ENCODE results near the gene BANK1. TPM values are rescaled to one million over a fixed set of nuclear protein-coding genes. Genes with fewer than 3 reads are reported as not detected.
"Not testable (repeated sequence)": the region's sequence is repeated elsewhere in the genome, so short reads cannot be mapped to it uniquely, and the experiment has no call there.

The BANK1 gene
- total RNA-seq, 2 experiments from 2014 or later: 0.33 to 0.68 TPM

DNA sequence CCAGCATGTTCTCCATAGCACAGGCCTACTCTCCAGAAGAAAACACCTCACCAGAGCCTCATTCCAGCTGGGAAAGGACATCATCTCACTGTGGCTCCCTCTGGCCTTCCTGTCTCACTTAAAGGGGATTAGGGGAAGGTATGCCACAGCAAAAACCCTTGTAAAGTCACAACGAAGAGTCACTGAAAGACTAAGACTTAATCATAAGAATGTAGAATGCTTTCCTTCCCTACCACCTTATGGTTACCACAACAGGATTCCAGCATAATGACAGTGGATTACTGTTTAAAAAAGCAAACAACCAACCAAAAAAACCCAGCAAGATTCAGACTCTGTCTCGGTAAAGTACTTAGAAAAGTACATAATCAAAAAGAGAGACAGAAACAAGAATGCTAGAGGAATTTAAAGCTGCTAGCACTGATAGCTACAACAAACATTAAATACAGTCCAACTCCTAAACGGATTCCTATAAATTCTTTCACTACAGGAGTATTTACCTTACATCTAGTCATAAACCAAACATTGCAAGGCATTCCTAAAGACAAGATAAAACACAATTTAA, 75.1 kb downstream of the BANK1 start:
- no peaks in the 10 kb centered on the region for H3K9me3 Mint-ChIP-seq
- H3K4me3 Mint-ChIP-seq: no peak overlapping the region
- ChIA-PET CTCF (no interaction called here), POLR2A (no interaction called here)
- no peak for DNase-seq
- H3K27ac Mint-ChIP-seq: no peak overlapping the region
- H3K4me1 Mint-ChIP-seq: no peaks in the 10 kb centered on the region
- H3K36me3 Mint-ChIP-seq (ENCODE audit: low read depth): no peaks in the 10 kb centered on the region
- H3K27me3 Mint-ChIP-seq: no peaks in the 10 kb centered on the region

DNA sequence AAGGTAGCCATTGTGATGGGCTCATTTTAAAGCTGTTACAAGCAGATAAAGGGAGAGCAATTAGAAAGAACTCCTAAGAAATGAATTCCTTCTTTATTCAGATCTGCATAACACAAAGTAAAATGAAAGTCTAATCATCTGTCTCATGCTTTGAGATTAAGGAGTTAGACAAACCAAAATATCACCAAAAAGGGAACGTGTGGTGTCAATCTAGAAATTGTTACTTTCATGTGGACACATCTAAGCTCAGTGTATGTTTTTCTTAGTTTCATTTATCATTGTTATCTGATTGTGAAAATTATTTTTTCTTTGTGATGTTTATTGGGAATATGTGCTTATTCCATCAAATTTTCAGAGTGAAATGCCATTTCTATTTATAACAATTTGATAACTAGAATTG, 80.3 kb downstream of the BANK1 start:
- no peaks in the 10 kb centered on the region for H3K36me3 Mint-ChIP-seq (ENCODE audit: low read depth)
- H3K27me3 Mint-ChIP-seq: no peaks in the 10 kb centered on the region
- H3K27ac Mint-ChIP-seq: no peak overlapping the region
- CTCF ChIA-PET: interaction anchor here (0.8 kb wide), 1 partner anchor 140 kb away, joined by 3 read pairs; no protein-coding TSS in a partner anchor
- no peaks in the 10 kb centered on the region for H3K9me3 Mint-ChIP-seq
- H3K4me1 Mint-ChIP-seq: no peaks in the 10 kb centered on the region
- H3K4me3 Mint-ChIP-seq: no peak overlapping the region
- no peak for DNase-seq
- POLR2A ChIA-PET: interaction anchor here (0.6 kb wide), 1 partner anchor 1406 kb away, joined by 3 read pairs; no protein-coding TSS in a partner anchor

DNA sequence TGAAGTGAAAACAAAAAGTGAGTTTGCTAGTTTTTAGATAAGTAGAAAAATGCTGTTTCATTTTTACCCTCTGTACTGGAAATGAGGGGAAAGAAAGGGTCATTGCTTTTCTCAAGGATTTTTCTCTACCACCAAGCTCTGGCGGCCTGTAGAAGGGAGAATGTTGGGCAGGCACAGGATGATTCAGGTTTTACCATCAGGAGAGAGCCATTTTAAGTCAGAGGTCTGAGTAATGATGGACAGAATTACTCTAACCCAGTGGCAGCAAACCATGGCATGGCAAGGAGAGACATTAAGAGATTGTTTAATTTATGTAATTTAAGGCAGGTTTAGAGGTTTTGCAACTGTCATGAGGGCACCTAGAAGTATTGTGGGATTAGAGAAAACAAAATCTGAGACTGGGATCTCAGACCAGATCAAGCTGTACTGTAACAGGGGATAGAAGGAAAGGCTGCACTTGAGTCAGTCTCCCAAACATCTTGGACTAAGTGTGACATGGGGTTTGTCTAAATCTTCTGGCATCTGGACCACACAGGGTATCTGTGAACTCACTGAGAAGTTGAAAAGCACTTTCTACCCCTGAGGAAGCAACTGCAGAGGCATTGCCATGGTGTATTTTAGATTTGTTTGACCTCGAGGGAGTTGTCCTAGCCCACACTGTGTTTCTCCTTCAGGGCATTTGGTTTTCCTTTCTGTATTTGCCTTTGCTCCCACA, 81.6 kb downstream of the BANK1 start:
- Mint-ChIP-seq H3K36me3 (ENCODE audit: low read depth) (no peaks in the 10 kb centered on the region), H3K27me3 (no peaks in the 10 kb centered on the region), H3K4me1 (no peaks in the 10 kb centered on the region), H3K4me3 (no peak overlapping the region), H3K27ac (no peak overlapping the region), H3K9me3 (no peaks in the 10 kb centered on the region)
- ChIA-PET POLR2A (no interaction called here), CTCF (no interaction called here)
- DNase-seq: no peak

DNA sequence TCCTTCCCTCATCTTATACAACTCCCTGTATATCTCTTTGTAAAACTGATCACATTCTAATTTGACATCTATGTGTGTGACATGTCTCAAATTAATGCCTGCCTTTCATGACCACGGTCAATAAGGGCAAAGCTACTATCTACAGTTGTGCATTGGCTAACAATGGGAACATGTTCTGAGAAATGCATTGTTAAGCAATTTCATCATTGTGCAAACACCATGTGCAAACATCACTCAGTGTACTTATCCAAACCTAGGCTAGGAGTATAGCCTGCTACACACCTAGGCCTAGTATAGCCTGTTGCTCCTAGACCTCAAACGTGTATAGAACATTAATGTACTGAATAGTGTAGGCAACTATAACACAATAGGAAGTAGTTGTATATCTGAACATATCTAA, 95.0 kb downstream of the BANK1 start:
- H3K4me1 Mint-ChIP-seq: no peaks in the 10 kb centered on the region

DNA sequence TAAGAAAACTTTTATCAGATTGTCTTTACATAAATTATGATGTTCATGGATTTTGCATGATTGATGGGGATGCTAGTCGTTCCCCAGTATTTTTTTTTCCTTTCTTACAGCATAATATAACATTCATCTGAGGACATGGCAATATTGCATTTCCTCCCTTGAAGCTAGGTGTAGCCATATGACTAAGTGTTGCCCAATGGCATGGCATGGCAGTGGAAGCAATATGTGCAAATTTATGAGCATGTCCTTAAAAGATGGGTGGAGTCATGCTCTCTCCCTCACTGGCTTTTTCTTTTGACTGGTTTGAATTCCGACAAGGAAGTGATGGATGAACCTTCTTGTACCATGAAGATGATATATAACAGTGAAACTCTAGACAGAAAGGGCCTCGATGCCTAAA, 96.3 kb downstream of the BANK1 start:
- H3K9me3 Mint-ChIP-seq: no peaks in the 10 kb centered on the region
- peaks cover 2% of the 10 kb centered on the region for H3K27me3 Mint-ChIP-seq
- H3K36me3 Mint-ChIP-seq (ENCODE audit: low read depth): no peaks in the 10 kb centered on the region
- ChIA-PET POLR2A (no interaction called here), CTCF (no interaction called here)
- no peak overlapping the region for H3K4me3 Mint-ChIP-seq
- H3K4me1 Mint-ChIP-seq: no peaks in the 10 kb centered on the region
- DNase-seq: no peak
- H3K27ac Mint-ChIP-seq: no peak overlapping the region

More for the DNA sequence above, 95.0 kb downstream of the BANK1 start:
- CTCF ChIA-PET: no interaction called here
- POLR2A ChIA-PET: no interaction called here
- no peak for DNase-seq
- no peaks in the 10 kb centered on the region for H3K36me3 Mint-ChIP-seq (ENCODE audit: low read depth)
- peaks cover 5% of the 10 kb centered on the region for H3K27me3 Mint-ChIP-seq
- no peaks in the 10 kb centered on the region for H3K9me3 Mint-ChIP-seq
- H3K4me3 Mint-ChIP-seq: no peak overlapping the region
- H3K27ac Mint-ChIP-seq: no peak overlapping the region

DNA sequence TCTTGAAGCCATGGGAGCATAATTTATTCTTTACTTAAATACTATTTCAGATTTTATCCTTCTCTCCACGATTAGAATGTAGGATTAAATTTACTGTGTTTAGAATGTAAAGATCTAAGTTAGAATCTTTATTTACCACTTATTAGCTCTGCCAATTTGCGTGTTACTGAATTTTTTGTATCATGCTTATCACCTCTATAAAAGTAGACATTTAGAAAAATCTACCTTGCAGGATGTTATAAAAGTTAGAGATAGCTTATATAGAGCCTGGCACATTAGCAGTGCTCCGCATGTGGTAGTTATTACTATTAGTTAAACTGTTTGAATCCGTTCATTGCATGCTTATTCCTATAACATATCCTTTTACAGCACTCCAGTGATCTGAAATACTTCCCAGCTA, 97.9 kb downstream of the BANK1 start:
- H3K36me3 Mint-ChIP-seq (ENCODE audit: low read depth): no peaks in the 10 kb centered on the region
- ChIA-PET POLR2A (no interaction called here), CTCF (no interaction called here)
- peaks cover 2% of the 10 kb centered on the region for H3K27me3 Mint-ChIP-seq
- H3K27ac Mint-ChIP-seq: no peak overlapping the region
- no peak overlapping the region for H3K4me3 Mint-ChIP-seq
- no peak for DNase-seq
- H3K9me3 Mint-ChIP-seq: no peaks in the 10 kb centered on the region
- H3K4me1 Mint-ChIP-seq: no peaks in the 10 kb centered on the region

DNA sequence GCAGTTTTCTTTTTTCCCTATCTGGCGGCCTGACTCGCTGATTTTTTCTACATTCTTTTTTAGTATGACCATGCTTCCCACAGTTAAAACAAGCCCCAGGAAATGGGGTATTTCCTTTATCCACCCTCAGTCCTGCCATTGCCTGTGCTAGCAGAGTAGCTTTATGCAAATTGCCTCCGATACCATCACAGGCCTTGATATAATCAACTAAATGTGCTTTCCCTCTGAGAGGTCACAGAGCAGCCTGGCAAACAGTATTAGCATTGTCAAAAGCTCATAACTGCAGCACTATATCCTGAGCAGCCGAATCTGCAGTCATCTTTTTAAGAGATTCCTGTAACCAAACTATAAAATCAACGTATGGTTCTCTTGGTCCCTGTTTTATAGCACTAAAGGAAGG, 115.0 kb downstream of the BANK1 start:
- DNase-seq; POLR2A ChIA-PET; H3K4me1 Mint-ChIP-seq; H3K4me3 Mint-ChIP-seq; CTCF ChIA-PET; H3K27me3 Mint-ChIP-seq; H3K27ac Mint-ChIP-seq; H3K9me3 Mint-ChIP-seq; H3K36me3 Mint-ChIP-seq (ENCODE audit: low read depth): not testable (repeated sequence)

DNA sequence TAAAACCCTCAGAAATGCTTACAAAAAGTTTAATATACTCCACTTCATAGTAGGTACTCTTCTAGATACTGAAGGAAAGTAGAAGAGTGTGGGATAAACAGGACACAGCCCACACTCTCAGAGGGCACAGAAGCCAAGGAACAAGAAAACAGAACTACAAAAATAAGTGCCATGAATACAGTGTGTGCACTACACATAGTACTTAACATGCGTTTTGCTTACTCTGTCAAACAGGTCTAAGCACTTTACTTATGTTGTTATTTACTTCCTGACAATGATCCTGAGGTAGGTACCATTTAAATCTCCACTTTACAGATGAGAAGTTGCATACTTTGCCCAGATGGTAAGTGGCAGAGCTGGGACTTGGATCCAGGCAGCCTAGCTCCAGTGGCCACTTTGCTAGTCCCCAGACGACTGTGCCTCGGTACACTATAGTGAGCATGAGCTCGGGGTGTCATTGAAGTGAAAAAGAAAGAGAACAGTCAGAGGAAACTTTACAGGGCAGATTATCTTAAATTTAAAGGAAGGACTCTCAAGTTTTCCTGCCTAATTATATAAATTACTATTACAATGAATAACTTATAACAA, 120.3 kb downstream of the BANK1 start:
- no peaks in the 10 kb centered on the region for H3K4me1 Mint-ChIP-seq
- H3K27ac Mint-ChIP-seq: no peak overlapping the region
- CTCF ChIA-PET: no interaction called here
- H3K36me3 Mint-ChIP-seq (ENCODE audit: low read depth): no peaks in the 10 kb centered on the region
- H3K9me3 Mint-ChIP-seq: no peaks in the 10 kb centered on the region
- POLR2A ChIA-PET: no interaction called here
- no peak overlapping the region for H3K4me3 Mint-ChIP-seq
- H3K27me3 Mint-ChIP-seq: peaks cover 4% of the 10 kb centered on the region
- no peak for DNase-seq

DNA sequence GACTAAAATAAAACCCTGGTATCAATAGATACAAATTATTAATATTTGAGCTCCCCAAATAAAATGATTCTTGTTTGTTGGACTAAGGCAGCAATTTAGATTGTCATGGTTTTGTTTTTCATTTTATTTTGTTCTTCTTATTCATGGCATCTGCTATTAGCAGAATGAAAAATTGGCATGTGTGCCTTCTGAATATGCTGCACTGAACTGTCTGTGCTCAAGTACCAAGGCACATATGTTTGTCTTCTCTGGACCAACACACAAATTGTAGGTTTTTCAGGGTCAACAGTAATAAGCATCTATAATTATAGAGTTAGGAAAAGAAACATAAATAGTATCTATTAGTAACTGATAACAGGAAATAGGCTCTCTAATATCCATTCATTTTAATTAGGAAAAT, 121.1 kb downstream of the BANK1 start:
- H3K4me3 Mint-ChIP-seq: no peak overlapping the region
- ChIA-PET CTCF (no interaction called here), POLR2A (no interaction called here)
- no peaks in the 10 kb centered on the region for H3K36me3 Mint-ChIP-seq (ENCODE audit: low read depth)
- no peak for DNase-seq
- no peak overlapping the region for H3K27ac Mint-ChIP-seq
- H3K9me3 Mint-ChIP-seq: no peaks in the 10 kb centered on the region
- H3K4me1 Mint-ChIP-seq: no peaks in the 10 kb centered on the region
- H3K27me3 Mint-ChIP-seq: peaks cover 4% of the 10 kb centered on the region

DNA sequence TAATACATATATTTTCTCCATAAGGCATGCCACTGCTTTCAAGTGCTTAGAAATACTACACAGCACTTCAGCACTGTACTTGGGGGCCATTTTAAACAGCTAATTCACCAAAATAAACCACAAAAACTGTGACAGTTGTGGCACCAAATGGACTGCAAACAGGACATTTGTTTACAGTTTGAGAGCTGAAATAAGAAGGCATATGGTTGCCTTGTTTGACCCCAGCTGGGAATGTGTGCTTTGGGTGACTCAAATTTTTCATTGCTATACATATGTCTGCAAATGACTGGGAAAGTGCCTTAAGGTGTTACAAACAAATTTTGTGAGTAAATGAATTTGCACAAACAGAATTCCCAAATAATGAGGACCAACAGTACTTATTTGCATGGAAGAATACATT, 124.2 kb downstream of the BANK1 start:
- POLR2A ChIA-PET: no interaction called here
- H3K4me3 Mint-ChIP-seq: no peak overlapping the region
- no peaks in the 10 kb centered on the region for H3K4me1 Mint-ChIP-seq
- no peak for DNase-seq
- H3K27me3 Mint-ChIP-seq: peaks cover 4% of the 10 kb centered on the region
- no peak overlapping the region for H3K27ac Mint-ChIP-seq
- CTCF ChIA-PET: no interaction called here
- no peaks in the 10 kb centered on the region for H3K36me3 Mint-ChIP-seq (ENCODE audit: low read depth)
- no peaks in the 10 kb centered on the region for H3K9me3 Mint-ChIP-seq

DNA sequence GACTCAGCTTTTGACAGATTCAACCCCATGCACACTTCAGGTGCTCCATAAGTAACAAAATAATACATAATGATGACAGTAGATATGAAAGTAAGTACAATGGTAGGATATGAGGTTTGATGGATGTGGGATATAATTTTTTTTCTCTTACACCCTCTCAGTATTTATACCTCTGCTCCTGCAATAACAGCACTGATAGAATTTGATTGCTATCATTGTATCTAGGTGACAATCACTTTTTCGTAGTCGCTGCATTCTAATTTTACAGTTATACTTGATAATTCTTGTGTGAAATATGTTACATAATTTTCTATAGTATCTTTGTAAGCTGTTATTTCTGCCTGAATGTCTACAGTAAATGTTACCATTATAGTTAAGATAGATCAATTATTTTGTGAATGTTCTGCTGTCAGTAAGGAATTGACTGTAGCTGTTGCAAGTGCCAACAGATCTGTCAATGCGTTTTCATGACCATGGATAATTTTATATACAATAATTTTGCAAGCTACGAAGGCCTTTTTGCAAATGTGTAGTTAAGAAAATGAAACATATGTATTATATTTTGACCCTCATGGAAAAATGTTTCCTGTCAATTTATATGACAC, 128.9 kb downstream of the BANK1 start:
- H3K9me3 Mint-ChIP-seq: no peaks in the 10 kb centered on the region
- H3K27ac Mint-ChIP-seq: no peak overlapping the region
- no peaks in the 10 kb centered on the region for H3K4me1 Mint-ChIP-seq
- H3K27me3 Mint-ChIP-seq: peaks cover 3% of the 10 kb centered on the region
- CTCF ChIA-PET: no interaction called here
- no peak for DNase-seq
- no peaks in the 10 kb centered on the region for H3K36me3 Mint-ChIP-seq (ENCODE audit: low read depth)
- no peak overlapping the region for H3K4me3 Mint-ChIP-seq
- POLR2A ChIA-PET: no interaction called here

DNA sequence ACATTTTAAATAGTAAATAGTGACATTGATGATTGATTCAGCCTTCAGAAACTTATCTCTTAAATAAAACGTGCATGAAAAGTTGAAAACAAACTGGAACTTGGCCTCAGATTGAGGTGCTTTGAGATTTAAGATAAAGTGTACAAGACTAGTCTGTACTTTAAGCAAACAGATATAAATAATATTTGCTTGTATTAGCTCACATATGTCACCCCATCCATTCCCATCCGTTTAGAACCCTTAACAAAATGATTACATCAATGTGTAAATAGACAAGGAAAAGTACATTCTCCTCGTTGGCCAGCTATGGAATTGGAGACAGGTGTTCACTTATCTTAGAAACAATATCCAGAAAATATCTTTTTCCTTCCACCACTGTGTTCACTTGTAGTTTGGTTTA, 130.8 kb downstream of the BANK1 start:
- H3K27me3 Mint-ChIP-seq: peaks cover 3% of the 10 kb centered on the region
- no peak overlapping the region for H3K27ac Mint-ChIP-seq
- DNase-seq: no peak
- no peaks in the 10 kb centered on the region for H3K9me3 Mint-ChIP-seq
- CTCF ChIA-PET: no interaction called here
- no peak overlapping the region for H3K4me3 Mint-ChIP-seq
- POLR2A ChIA-PET: no interaction called here
- H3K36me3 Mint-ChIP-seq (ENCODE audit: low read depth): no peaks in the 10 kb centered on the region
- H3K4me1 Mint-ChIP-seq: no peaks in the 10 kb centered on the region

DNA sequence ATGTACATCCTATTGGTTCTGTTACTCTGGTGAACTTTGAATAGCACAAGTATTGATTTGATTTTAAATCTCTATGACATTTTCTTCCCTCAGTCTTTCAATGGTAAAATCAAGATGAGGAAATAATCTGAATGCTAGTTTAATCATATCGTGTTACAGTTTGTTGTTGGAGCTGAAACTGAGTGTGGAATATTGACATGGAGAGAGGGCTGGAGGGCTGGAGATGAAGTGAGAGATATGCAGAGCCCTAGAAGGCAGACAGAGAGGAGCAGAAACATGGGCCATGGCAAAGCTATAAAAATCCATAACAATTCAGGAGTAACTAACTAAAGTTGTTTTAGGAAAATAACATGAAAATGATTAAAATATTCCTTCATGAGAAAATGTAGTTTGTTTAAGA, 141.1 kb downstream of the BANK1 start:
- no peaks in the 10 kb centered on the region for H3K4me1 Mint-ChIP-seq
- no peak for DNase-seq
- ChIA-PET CTCF (no interaction called here), POLR2A (no interaction called here)
- H3K27me3 Mint-ChIP-seq: peaks cover 3% of the 10 kb centered on the region
- H3K9me3 Mint-ChIP-seq: no peaks in the 10 kb centered on the region
- no peak overlapping the region for H3K4me3 Mint-ChIP-seq
- no peaks in the 10 kb centered on the region for H3K36me3 Mint-ChIP-seq (ENCODE audit: low read depth)
- H3K27ac Mint-ChIP-seq: no peak overlapping the region

DNA sequence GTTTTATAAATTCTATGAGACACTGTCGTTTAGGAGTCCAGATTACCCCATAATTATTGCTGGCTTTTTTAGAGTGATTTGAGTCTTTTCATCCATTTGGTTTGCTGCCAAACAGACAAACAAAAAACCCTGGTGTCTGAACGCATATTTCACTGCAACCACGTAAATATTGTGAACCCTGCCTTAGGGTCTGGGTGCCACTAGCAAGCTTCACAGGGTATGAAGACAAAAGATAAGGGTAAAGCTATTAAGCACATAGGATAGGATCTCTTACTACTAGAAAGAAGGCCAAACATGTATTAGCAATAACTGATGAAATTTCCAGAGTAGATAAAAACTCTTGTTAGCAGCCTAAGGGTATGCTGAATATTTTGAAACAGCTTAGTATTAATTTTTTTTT, 143.3 kb downstream of the BANK1 start:
- CTCF ChIA-PET: no interaction called here
- no peak for DNase-seq
- Mint-ChIP-seq H3K4me3 (no peak overlapping the region), H3K9me3 (peaks cover 3% of the 10 kb centered on the region), H3K27me3 (peaks cover 3% of the 10 kb centered on the region), H3K27ac (no peak overlapping the region), H3K4me1 (no peaks in the 10 kb centered on the region), H3K36me3 (ENCODE audit: low read depth) (no peaks in the 10 kb centered on the region)
- POLR2A ChIA-PET: no interaction called here
